HEK293 (cell line): Measurements from ENCODE around the gene GDI2.

Source experiments
- HOXD13 ChIP-seq: sonication (generic); formaldehyde crosslinking; IDR thresholded peaks from 2 replicates; pipeline ENCODE4 v1.8.0; 2022; ENCODE audit warnings: missing genetic modification reagents, borderline replicate concordance
- SP2 ChIP-seq: fragments of 450-650 bp; formaldehyde crosslinking; IDR thresholded peaks from 2 replicates; pipeline ENCODE4 v1.5.1; 2016; ENCODE audit warnings: missing biosample characterization, missing genetic modification characterization
- ZNF24 ChIP-seq: fragments of 450-650 bp; formaldehyde crosslinking; IDR thresholded peaks from 2 replicates; pipeline ENCODE4 v1.5.1; 2016; ENCODE audit warnings: missing biosample characterization, missing genetic modification characterization
- ZNF350 ChIP-seq: fragments of 450-650 bp; formaldehyde crosslinking; IDR thresholded peaks from 2 replicates; pipeline ENCODE4 v1.5.0; 2017; ENCODE audit warnings: missing biosample characterization, mild to moderate bottlenecking, missing genetic modification characterization
- ZNF48 ChIP-seq: fragments of 450-650 bp; formaldehyde crosslinking; IDR thresholded peaks from 2 replicates; pipeline ENCODE4 v1.5.1; 2016; ENCODE audit warnings: missing biosample characterization, missing genetic modification characterization
- ZNF530 ChIP-seq: fragments of 450-650 bp; formaldehyde crosslinking; IDR thresholded peaks from 2 replicates; pipeline ENCODE4 v1.5.1; 2016; ENCODE audit warnings: low read depth, missing biosample characterization, missing genetic modification characterization
- ZNF558 ChIP-seq: fragments of 450-650 bp; formaldehyde crosslinking; IDR thresholded peaks from 2 replicates; pipeline ENCODE4 v1.5.1; 2016; ENCODE audit warnings: missing biosample characterization, missing genetic modification characterization
- TF ChIP-seq, protein P1 (sequence below): fragments of 450-650 bp; formaldehyde crosslinking; IDR thresholded peaks from 2 replicates; pipeline ENCODE4 v1.5.1; 2016; ENCODE audit warnings: missing biosample characterization, missing genetic modification characterization
- TF ChIP-seq, protein P2 (sequence below): fragments of 450-650 bp; formaldehyde crosslinking; IDR thresholded peaks from 2 replicates; pipeline ENCODE4 v1.5.1; 2016; ENCODE audit warnings: missing biosample characterization, missing genetic modification characterization, low read depth
- TF ChIP-seq, protein P3 (sequence below): fragments of 450-650 bp; formaldehyde crosslinking; IDR thresholded peaks from 2 replicates; pipeline ENCODE4 v1.5.1; 2016; ENCODE audit warnings: missing biosample characterization, missing genetic modification characterization

DNA sequence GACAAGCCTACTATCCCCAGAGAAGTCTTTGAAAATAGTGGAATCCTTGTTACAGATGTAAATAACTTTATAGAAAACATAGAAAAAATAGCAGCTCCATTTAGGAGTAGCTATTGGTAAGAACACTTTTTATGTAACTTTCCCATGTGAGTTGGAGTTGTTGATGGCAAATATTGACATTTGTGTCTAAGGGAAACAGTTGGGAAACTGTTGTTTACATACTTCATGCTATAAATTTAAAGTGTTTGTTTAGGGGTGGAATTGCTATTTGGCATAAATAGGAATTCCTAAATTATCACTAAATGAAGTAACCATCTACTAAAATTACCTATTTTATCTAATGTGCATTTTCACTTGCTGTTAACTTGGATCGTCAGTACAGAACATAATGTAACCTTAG is 50.7 kb downstream of the GDI2 start:
- TF ChIP-seq, protein P1, sequence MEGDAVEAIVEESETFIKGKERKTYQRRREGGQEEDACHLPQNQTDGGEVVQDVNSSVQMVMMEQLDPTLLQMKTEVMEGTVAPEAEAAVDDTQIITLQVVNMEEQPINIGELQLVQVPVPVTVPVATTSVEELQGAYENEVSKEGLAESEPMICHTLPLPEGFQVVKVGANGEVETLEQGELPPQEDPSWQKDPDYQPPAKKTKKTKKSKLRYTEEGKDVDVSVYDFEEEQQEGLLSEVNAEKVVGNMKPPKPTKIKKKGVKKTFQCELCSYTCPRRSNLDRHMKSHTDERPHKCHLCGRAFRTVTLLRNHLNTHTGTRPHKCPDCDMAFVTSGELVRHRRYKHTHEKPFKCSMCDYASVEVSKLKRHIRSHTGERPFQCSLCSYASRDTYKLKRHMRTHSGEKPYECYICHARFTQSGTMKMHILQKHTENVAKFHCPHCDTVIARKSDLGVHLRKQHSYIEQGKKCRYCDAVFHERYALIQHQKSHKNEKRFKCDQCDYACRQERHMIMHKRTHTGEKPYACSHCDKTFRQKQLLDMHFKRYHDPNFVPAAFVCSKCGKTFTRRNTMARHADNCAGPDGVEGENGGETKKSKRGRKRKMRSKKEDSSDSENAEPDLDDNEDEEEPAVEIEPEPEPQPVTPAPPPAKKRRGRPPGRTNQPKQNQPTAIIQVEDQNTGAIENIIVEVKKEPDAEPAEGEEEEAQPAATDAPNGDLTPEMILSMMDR (tag by site-specific recombination), result no peak
- TF ChIP-seq, protein P2, sequence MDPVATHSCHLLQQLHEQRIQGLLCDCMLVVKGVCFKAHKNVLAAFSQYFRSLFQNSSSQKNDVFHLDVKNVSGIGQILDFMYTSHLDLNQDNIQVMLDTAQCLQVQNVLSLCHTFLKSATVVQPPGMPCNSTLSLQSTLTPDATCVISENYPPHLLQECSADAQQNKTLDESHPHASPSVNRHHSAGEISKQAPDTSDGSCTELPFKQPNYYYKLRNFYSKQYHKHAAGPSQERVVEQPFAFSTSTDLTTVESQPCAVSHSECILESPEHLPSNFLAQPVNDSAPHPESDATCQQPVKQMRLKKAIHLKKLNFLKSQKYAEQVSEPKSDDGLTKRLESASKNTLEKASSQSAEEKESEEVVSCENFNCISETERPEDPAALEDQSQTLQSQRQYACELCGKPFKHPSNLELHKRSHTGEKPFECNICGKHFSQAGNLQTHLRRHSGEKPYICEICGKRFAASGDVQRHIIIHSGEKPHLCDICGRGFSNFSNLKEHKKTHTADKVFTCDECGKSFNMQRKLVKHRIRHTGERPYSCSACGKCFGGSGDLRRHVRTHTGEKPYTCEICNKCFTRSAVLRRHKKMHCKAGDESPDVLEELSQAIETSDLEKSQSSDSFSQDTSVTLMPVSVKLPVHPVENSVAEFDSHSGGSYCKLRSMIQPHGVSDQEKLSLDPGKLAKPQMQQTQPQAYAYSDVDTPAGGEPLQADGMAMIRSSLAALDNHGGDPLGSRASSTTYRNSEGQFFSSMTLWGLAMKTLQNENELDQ, result no peak
- no peak for TF ChIP-seq ZNF350 (tag by site-specific recombination)
- TF ChIP-seq SP2, result no peak
- no peak for TF ChIP-seq ZNF530 (tag by site-specific recombination)
- TF ChIP-seq ZNF24 (tag by site-specific recombination), result no peak
- TF ChIP-seq ZNF48, result no peak
- TF ChIP-seq ZNF558 (tag by site-specific recombination), result no peak
- TF ChIP-seq, protein P3, sequence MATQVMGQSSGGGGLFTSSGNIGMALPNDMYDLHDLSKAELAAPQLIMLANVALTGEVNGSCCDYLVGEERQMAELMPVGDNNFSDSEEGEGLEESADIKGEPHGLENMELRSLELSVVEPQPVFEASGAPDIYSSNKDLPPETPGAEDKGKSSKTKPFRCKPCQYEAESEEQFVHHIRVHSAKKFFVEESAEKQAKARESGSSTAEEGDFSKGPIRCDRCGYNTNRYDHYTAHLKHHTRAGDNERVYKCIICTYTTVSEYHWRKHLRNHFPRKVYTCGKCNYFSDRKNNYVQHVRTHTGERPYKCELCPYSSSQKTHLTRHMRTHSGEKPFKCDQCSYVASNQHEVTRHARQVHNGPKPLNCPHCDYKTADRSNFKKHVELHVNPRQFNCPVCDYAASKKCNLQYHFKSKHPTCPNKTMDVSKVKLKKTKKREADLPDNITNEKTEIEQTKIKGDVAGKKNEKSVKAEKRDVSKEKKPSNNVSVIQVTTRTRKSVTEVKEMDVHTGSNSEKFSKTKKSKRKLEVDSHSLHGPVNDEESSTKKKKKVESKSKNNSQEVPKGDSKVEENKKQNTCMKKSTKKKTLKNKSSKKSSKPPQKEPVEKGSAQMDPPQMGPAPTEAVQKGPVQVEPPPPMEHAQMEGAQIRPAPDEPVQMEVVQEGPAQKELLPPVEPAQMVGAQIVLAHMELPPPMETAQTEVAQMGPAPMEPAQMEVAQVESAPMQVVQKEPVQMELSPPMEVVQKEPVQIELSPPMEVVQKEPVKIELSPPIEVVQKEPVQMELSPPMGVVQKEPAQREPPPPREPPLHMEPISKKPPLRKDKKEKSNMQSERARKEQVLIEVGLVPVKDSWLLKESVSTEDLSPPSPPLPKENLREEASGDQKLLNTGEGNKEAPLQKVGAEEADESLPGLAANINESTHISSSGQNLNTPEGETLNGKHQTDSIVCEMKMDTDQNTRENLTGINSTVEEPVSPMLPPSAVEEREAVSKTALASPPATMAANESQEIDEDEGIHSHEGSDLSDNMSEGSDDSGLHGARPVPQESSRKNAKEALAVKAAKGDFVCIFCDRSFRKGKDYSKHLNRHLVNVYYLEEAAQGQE (tag by site-specific recombination), result no peak
- no peak for TF ChIP-seq HOXD13
